GF-D8 (cell line): ENCODE results near the gene TRIM17.

Source experiments
- DNase-seq: peaks from one replicate; lab custom pipeline; 2025; lab: John Stamatoyannopoulos, UW

Gene TRIM17

GRCh38 chr1:228366866-228367741 lies 49.6 kb downstream of the TRIM17 start:
- no peak for DNase-seq

- DNase-seq = no peak
These were observed 50.4 kb downstream of the TRIM17 start for GRCh38 chr1:228366062-228366865.

GRCh38 chr1:228365271-228366061 lies 51.2 kb downstream of the TRIM17 start:
- DNase-seq = no peak

GRCh38 chr1:228364706-228365213 lies 51.9 kb downstream of the TRIM17 start:
- DNase-seq = no peak

- no peak for DNase-seq
These were observed 52.5 kb downstream of the TRIM17 start for GRCh38 chr1:228364068-228364705.

GRCh38 chr1:228363686-228364067 lies 53.0 kb downstream of the TRIM17 start:
- DNase-seq = no peak

- DNase-seq = no peak
These were observed 53.7 kb downstream of the TRIM17 start for GRCh38 chr1:228362884-228363450.

GRCh38 chr1:228362141-228362883 lies 54.3 kb downstream of the TRIM17 start:
- no peak for DNase-seq

- DNase-seq = no peak
These were observed 55.1 kb downstream of the TRIM17 start for GRCh38 chr1:228361314-228362140.

GRCh38 chr1:228360533-228361313 lies 55.9 kb downstream of the TRIM17 start:
- no peak for DNase-seq

- DNase-seq = no peak
These were observed 56.8 kb downstream of the TRIM17 start for GRCh38 chr1:228359613-228360532.

GRCh38 chr1:228358764-228359612 lies 57.7 kb downstream of the TRIM17 start:
- DNase-seq = no peak

- no peak for DNase-seq
These were observed 58.5 kb downstream of the TRIM17 start for GRCh38 chr1:228358039-228358763.
